Karpas-422 (cell line): ENCODE data around the gene PLS3. TPM values are rescaled to one million over a fixed set of nuclear protein-coding genes. Genes with fewer than 3 reads are reported as not detected.

Experiments used
- DNase-seq: peaks from one replicate; pipeline ENCODE4 v3.0.0-alpha.2; 2015
- H2AFZ ChIP-seq: fragments of 200-600 bp; sonication (generic); 2 replicates; pipeline ENCODE4 v1.6.1; 2014; ENCODE audit warnings: antibody characterized with exemption, low read length, mixed read lengths
- H3K27ac ChIP-seq: fragments of 200-600 bp; sonication (generic); 2 replicates; pipeline ENCODE4 v1.5.1; 2014; ENCODE audit warnings: mild to moderate bottlenecking, low read length, moderate library complexity
- H3K27me3 ChIP-seq: fragments of 200-600 bp; sonication (generic); 2 replicates; pipeline ENCODE4 v1.6.1; 2014; ENCODE audit warnings: low read length, mixed read lengths
- H3K36me3 ChIP-seq: fragments of 200-600 bp; sonication (generic); 2 replicates; pipeline ENCODE4 v1.6.1; 2014; ENCODE audit warnings: low read length, mixed read lengths; ENCODE audit not compliant: insufficient read depth
- H3K4me1 ChIP-seq: fragments of 200-600 bp; sonication (generic); 2 replicates; pipeline ENCODE4 v1.6.1; 2014; ENCODE audit warnings: mild to moderate bottlenecking, low read length, mixed read lengths
- H3K4me2 ChIP-seq: fragments of 200-600 bp; sonication (generic); 2 replicates; pipeline ENCODE4 v1.6.1; 2014; ENCODE audit warnings: low read length, low read depth, mild to moderate bottlenecking; ENCODE audit not compliant: poor library complexity, severe bottlenecking
- H3K4me3 ChIP-seq: fragments of 200-600 bp; sonication (generic); 2 replicates; pipeline ENCODE4 v1.5.1; 2014; ENCODE audit warnings: mild to moderate bottlenecking, antibody characterized with exemption, low read length, mixed read lengths
- H3K79me2 ChIP-seq: fragments of 200-600 bp; sonication (generic); 2 replicates; pipeline ENCODE4 v1.6.1; 2014; ENCODE audit warnings: mild to moderate bottlenecking, low read length, mixed read lengths
- H3K9ac ChIP-seq: fragments of 200-600 bp; sonication (generic); 2 replicates; pipeline ENCODE4 v1.6.0; 2014; ENCODE audit warnings: low read length
- H3K9me2 ChIP-seq: fragments of 200-600 bp; sonication (generic), shearing (Covaris generic); replicated peaks from 2 replicates; pipeline ENCODE4 v1.6.0; 2014; ENCODE audit warnings: mild to moderate bottlenecking, low read length, moderate library complexity; ENCODE audit not compliant: insufficient read depth
- H3K9me3 ChIP-seq: fragments of 300-700, 200-600 bp; sonication (generic); 2 replicates; pipeline ENCODE4 v1.6.1; 2014; ENCODE audit warnings: low read length, mixed read lengths
- H4K20me1 ChIP-seq: fragments of 200-600 bp; sonication (generic); 2 replicates; pipeline ENCODE4 v1.6.1; 2014; ENCODE audit warnings: mild to moderate bottlenecking, antibody characterized with exemption, low read length, low read depth; ENCODE audit not compliant: insufficient read depth
- small RNA-seq: library from RNA; depleted of rRNA; stranded (forward); fragments of <200 nt; gene quantifications from one replicate; pipeline ENCODE3, GENCODE V24; 2014
- total RNA-seq: library from RNA; depleted of rRNA; stranded (reverse); fragments of >200 nt; shearing (Covaris generic); gene quantifications from 2 replicates; pipeline ENCODE4 v1.2.3, GENCODE V29; 2014; ENCODE audit warnings: low replicate concordance

PLS3 gene
- total RNA-seq, 1 experiment from 2014 or later = not detected

GRCh38 chrX:115694028-115694427, 133.1 kb downstream of the PLS3 start:
- Histone ChIP-seq H3K4me3 (no peak overlapping the region), H3K9ac (no peak overlapping the region), H3K9me2 (no peaks in the 10 kb centered on the region), H3K36me3 (no peaks in the 10 kb centered on the region), H3K4me2 (no peak overlapping the region), H3K79me2 (no peaks in the 10 kb centered on the region), H3K4me1 (no peaks in the 10 kb centered on the region), H3K27ac (no peak overlapping the region), H4K20me1 (no peaks in the 10 kb centered on the region), H3K9me3 (no peaks in the 10 kb centered on the region), H2AFZ (no peak overlapping the region), H3K27me3 (no peaks in the 10 kb centered on the region)
- no peak for DNase-seq

GRCh38 chrX:115696039-115696438, 135.1 kb downstream of the PLS3 start:
- Histone ChIP-seq H3K79me2 (no peaks in the 10 kb centered on the region), H3K27me3 (no peaks in the 10 kb centered on the region), H3K9me2 (no peaks in the 10 kb centered on the region), H3K4me2 (no peak overlapping the region), H3K4me1 (no peaks in the 10 kb centered on the region), H4K20me1 (no peaks in the 10 kb centered on the region), H3K9me3 (no peaks in the 10 kb centered on the region), H3K27ac (no peak overlapping the region), H3K36me3 (no peaks in the 10 kb centered on the region), H3K4me3 (no peak overlapping the region), H2AFZ (no peak overlapping the region), H3K9ac (no peak overlapping the region)
- DNase-seq = no peak

GRCh38 chrX:115696939-115697338, 136.0 kb downstream of the PLS3 start:
- Histone ChIP-seq H3K4me3 (no peak overlapping the region), H3K9me3 (no peaks in the 10 kb centered on the region), H2AFZ (no peak overlapping the region), H3K4me2 (no peak overlapping the region), H3K36me3 (no peaks in the 10 kb centered on the region), H3K27ac (no peak overlapping the region), H3K4me1 (no peaks in the 10 kb centered on the region), H3K9me2 (no peaks in the 10 kb centered on the region), H3K9ac (no peak overlapping the region), H3K27me3 (no peaks in the 10 kb centered on the region), H4K20me1 (no peaks in the 10 kb centered on the region), H3K79me2 (no peaks in the 10 kb centered on the region)
- DNase-seq = no peak

- no peaks in the 10 kb centered on the region for H3K4me1 ChIP-seq
These were observed 136.8 kb downstream of the PLS3 start for GRCh38 chrX:115697806-115698205.

More at GRCh38 chrX:115697806-115698205, 136.8 kb downstream of the PLS3 start:
- Histone ChIP-seq H3K9ac (no peak overlapping the region), H3K27me3 (no peaks in the 10 kb centered on the region), H2AFZ (no peak overlapping the region), H4K20me1 (no peaks in the 10 kb centered on the region), H3K36me3 (no peaks in the 10 kb centered on the region), H3K9me3 (no peaks in the 10 kb centered on the region), H3K4me3 (no peak overlapping the region), H3K27ac (no peak overlapping the region), H3K9me2 (no peaks in the 10 kb centered on the region), H3K79me2 (no peaks in the 10 kb centered on the region), H3K4me2 (no peak overlapping the region)
- DNase-seq = no peak

Small RNA genes within 50 kb of the gene (small RNA-seq; reads per million reads assigned to genes)
- not detected for gene RF00264
